Amniotic stem cell (primary cell): ENCODE data around the gene PEX11B.
A peak's percentile ranks its signal among the peaks of the same experiment; 100 is the strongest.
"Not testable (repeated sequence)": the region's sequence is repeated elsewhere in the genome, so short reads cannot be mapped to it uniquely, and the experiment has no call there.

ENCODE experiments used
- DNase-seq: peaks from one replicate; lab custom pipeline; 2025; lab: John Stamatoyannopoulos, UW

Gene PEX11B

DNA sequence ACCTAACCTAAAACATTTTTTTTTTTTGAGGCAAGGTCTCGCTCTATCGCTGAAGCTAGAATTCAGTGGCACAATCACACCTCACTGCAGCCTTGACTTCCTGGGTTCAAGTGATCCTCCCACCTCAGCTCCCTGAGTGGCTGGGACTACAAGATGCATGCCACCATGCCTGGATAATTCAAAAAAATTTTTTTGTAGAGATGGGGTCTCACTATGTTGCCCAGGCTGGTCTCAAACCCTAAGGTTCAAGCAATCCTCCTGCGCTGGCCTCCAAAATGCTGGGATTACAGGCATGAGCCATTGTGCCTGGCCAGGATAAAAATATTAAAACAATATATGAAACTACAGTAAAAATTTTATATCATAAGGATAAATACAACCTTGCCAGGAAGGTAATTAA, 34.4 kb upstream of the PEX11B start:
- DNase-seq, result no peak

DNA sequence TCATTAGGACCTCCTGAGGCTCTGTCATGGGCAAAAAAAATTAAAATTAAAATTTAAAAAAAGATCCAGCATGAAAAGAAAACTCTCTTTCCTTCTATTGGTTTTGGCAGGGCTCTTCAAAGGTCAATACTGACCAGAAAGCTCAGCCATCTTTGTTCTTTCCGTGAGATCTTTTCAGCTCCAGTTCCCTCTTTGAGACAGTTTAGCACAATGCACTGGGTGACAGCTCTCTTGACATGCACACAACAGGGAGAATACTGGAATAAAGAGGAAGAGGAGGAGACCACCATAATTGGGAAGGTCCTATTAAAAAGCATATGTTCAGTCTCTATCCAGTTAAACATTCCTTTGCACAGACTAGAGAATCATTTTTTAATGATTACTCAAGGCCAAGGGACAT, 33.0 kb upstream of the PEX11B start:
- DNase-seq, result no peak

DNA sequence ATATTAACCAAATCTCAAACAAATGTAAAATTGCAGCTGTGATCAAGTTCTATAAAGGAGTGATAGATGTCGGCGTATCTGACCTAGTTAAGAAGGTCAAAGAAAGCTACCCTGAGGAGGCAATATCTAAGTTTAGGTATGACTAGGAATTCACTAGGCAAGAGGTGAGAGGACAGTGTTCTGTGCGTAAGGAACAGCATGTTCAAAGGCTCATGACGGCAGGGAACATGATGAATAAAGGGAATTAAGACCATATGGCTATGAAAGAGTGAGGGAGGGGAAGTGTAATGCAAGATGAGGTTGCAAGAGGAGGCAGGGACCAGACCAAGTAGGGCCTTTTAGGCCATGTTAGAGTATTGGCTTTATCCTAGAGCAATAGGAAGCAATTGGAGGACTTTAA, 30.7 kb upstream of the PEX11B start:
- no peak for DNase-seq

DNA sequence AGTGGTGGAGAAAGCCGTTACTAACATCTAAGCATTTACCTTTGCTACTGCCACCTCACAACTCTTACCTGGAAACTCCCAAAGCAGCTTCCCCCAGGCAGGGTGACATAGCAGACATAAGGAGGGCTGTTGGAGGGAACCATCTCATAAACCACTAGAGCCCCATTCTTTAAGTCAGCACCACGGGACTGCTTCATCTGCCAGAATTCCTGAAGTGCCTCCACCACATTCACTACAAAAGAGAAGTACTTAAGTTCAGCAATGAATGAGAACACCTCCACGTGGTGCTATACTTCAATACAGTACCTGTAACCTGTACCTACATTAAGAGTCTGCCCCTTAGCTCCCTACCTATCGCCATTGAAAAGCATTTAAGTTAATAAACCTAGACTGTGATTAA, 29.0 kb upstream of the PEX11B start:
- no peak for DNase-seq

DNA sequence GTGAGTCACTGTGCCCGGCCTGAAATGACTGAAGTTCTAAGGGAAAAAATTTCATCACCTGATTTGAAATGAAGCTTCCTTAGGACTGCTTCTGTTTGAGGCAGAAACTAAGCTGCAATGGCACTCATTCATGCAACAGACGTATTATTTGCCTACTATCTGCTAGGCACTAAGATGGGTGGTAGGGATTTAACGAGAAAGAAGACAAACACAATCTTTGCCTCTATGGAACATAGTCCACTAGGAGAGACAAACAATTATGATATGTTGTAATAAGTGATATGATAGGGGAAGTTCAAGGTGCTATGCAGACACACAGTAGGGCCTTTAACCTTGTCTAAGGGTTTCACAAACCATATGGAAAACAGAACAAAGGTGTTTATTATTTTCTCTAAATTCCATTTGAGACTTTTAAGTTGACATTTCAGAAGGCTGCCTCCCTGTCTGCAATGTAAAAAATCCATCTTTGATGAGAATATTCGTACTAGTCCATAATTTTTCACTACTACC, 28.0 kb upstream of the PEX11B start:
- DNase-seq, result no peak

DNA sequence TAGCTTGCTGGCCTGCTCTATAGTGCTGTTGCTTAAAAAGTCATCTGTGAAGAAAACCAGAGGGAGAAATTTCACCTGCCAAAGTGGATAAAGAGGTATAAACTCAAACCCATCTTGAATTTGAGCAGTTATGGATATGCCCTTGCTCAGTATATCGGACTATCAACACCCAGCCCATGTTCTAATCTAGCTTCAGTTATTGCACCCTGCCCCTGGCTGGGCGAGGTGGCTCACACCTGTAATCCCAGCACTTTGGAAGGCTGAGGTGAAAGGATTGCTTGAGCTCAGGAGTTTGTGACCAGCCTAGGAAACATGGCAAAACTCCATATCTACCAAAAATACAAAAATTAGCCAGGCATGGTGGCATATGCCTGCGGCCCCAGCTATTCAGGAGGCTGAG, 26.0 kb upstream of the PEX11B start:
- no peak for DNase-seq

DNA sequence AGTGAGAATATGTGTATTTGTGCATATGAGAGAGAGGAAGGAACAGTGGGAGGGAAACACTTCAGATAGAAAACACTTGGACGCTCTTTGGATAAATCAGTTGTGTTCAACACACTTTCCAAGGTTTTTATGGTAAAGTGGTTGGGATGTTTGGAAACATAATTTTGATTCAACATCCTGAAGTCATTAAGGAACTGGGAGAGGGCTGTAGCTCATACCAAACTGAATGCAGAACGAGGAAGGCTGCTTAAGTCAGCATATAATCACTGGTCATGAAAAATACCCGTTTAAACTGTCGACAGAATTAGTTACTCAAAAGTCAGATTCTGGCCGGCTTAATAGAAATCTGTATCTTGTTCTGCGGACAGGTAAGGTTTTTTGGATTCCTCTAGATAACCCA, 24.4 kb upstream of the PEX11B start:
- no peak for DNase-seq

DNA sequence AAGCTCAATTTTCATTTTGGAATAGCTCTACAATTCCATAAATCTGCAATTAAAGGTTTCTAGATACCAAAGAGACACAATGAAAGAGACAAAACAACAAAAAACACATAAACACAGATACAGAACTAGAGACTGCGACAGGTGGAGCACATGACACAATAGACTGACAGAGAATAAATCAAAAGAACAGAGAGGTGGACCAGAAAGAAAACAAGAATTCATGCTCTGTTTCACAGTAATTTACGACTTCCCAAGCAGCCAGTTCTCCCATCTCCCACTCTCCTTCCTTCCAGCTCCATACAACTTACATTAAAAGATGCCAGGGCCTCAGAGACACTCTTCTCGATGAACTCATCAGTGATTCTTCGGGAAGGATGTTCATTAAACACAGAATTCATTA, 23.9 kb upstream of the PEX11B start:
- no peak for DNase-seq

DNA sequence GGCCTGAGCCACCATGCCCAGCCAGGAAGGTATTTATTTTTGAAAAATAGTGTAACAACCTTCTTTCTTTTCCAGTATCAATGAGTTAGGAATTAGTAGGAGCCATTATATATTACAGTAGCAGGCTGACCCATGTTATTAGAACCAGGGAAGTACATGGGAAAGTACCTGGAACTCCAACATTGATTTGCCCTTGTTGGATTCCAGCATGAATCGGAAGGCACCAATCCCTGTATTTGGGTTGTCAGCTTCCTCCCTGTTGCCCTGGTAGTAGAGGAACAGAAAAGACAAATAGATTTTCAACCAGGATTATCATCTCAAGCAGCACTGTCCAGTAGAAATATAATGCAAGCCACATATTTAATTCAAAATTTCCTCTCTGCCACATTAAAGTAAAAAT, 18.9 kb upstream of the PEX11B start:
- DNase-seq, result no peak

DNA sequence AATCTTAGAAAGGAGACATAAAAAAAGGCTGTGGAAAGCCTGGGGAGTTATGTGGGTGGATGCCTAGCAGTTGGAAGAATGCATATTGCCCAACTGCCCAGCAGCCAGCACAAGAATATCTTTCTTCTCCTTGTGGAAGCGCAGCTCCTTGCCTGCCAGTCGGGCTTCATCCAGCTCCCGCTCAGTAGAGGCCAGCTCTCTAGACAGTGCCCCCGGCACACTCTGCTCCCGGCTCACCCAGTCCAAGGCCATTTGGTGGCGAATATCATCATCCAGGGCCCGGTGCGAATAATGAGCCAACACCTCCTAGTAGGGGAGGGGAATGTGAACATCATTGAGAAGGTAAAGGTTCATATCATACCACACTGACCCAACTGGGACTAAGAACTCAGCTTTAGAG, 17.7 kb upstream of the PEX11B start:
- no peak for DNase-seq

DNA sequence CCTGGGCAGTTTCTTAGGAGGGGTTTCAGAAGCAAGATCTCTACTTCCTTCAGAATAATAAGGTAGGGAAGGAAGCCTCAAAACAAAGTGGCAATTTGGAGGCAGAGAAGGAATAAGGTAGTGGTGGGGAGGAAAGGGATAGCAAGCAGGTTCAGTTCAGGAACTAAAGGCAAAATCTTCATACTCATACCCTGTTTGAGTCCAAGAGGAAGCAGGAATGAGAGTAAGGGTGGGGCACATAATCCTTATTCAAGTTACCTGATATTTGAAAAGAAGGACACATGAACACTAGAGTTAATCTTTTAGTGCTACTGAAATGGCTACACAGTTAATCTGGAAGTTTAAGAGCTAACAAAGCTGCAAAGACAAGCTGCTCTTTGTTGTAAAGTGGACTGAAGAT, 17.2 kb upstream of the PEX11B start:
- no peak for DNase-seq

DNA sequence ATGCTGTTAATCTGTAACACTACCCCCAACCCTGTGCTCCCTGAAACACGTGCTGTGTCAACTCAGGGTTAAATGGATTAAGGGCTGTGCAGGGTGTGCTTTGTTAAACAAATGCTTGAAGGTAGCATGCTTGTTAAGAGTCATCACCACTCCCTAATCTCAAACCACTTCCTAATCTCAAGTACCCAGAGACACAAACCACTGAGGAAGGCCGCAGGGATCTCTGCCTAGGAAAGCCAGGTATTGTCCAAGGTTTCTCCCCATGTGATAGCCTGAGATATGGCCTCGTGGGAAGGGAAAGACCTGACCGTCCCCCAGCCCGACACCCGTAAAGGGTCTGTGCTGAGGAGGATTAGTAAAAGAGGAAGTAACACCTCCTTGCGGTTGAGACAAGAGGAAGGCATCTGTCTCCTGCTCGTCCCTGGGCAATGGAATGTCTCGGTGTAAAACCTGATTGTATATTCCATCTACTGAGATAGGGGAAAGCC, 14.0 kb upstream of the PEX11B start:
- DNase-seq, result not testable (repeated sequence)

DNA sequence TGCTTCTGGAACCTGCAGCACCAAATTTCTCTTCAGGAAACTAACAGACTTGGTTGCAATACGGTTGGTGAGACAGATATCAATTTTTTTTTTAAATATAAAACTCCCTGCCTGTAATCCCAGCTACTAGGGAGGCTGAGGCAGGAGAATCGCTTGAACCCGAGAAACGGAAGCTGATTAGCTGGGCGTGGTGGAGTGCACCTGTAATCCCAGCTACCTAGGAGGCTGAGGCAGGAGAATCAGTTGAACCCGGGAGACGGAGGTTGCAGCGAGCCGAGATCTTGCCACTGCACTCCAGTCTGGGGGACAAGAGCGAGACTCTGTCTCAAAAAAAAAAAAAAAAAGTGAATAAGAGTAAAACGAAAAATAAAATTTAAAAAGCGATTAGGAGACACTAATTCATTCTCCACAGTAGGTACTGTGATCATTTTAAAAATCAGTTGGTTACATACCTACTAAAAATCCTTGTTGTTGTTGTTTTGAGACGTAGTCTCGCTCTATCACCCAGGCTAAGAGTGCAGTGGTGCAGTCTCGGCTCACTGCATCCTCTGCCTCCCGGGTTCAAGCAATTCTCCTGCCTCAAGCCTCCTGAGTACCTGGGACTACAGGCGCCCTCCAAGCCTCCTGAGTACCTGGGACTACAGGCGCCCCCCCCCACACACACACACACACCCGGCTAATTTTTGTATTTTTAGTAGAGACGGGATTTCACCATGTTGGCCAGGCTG, 9.6 kb upstream of the PEX11B start:
- no peak for DNase-seq

DNA sequence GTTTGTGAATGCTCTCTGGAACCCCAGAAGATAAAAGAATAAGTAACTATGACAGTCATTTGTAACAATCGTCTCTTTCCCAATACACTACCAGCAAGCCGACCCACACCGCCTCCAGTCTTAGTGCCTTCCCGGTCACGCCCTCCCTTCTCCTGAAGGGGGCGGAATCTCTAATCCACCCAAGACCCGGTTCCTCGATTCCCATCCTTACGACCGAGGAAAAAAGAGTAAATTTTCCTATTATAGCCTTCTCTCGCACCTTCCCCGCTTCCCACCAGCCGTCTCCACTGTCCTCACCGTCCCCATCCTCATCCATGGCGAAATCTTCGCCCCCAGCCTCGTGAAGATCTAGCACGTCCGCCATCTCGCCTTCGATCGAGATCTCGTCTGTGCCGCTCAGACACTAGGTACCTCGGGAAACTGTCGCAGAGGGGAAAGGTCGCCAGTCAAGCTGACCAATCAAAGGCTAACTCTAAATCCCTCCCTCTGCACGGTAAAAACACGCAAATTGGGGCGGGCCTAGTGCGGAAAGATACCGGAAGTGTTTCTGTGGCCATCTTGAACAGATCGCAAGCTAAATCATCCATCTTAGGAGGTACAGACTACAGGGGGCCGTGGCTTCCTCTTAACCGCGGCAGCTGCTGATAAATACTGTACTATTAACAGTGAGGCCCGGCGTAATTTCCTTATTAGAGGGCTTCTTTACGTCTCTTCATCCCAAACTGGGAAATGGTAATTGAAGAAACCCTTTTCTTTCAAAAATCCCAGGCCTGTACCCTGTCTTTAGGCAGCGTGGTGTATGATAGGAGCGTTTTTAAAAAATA, 8.8 kb upstream of the PEX11B start, which contains the start of gene RBM8A:
RBM8A (minus strand) TSS at position 422 of the 824 bp plus-strand sequence; CDS start at position 364, 58 bp downstream.
- DNase-seq, result peak; percentile 93

DNA sequence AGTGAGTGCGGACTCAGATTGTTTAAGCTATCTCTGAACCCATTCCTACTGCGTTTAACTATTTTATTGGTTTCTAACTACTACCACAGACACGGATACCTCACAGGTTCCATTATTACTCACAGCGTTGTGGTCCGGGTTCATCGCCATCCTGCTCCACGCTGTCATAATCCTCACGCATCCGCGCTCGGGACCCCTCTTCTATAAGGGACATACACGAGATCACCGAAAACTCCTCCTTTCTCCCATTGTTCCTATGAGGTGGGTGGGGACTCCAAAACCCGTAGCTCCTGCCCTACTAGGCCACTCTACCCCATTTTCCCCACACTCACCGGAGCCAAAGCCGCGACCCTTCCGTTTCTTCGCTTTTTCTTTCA, 8.2 kb upstream of the PEX11B start:
- DNase-seq, result no peak

DNA sequence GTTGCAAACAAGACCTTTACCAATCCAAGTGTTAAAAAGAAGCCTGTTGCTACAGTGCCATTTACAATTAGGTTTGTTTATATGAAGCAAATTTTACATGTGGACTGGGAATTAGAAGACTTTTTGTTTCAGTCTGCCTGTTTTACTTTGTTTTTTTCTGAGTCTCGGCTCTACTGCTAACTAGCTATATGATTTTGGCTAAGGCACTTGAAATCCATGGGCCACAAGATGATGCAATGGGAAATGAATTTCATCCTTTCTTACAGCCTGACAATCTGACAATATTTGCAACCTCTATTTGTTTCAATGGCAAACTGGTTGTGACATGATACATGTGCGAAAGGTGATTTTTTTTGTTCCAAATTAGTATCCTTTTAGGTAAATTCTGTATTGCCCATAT, 3.7 kb upstream of the PEX11B start:
- DNase-seq, result no peak

DNA sequence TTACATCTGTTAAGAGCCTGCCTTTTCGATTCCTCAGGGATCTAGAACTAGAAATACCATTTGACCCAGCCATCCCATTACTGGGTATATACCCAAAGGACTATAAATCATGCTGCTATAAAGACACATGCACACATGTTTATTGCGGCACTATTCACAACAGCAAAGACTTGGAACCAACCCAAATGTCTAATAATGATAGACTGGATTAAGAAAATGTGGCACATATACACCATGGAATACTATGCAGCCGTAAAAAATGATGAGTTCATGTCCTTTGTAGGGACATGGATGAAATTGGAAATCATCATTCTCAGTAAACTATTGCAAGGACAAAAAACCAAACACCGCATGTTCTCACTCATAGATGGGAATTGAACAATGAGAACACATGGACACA, 1.8 kb upstream of the PEX11B start:
- not testable (repeated sequence) for DNase-seq

DNA sequence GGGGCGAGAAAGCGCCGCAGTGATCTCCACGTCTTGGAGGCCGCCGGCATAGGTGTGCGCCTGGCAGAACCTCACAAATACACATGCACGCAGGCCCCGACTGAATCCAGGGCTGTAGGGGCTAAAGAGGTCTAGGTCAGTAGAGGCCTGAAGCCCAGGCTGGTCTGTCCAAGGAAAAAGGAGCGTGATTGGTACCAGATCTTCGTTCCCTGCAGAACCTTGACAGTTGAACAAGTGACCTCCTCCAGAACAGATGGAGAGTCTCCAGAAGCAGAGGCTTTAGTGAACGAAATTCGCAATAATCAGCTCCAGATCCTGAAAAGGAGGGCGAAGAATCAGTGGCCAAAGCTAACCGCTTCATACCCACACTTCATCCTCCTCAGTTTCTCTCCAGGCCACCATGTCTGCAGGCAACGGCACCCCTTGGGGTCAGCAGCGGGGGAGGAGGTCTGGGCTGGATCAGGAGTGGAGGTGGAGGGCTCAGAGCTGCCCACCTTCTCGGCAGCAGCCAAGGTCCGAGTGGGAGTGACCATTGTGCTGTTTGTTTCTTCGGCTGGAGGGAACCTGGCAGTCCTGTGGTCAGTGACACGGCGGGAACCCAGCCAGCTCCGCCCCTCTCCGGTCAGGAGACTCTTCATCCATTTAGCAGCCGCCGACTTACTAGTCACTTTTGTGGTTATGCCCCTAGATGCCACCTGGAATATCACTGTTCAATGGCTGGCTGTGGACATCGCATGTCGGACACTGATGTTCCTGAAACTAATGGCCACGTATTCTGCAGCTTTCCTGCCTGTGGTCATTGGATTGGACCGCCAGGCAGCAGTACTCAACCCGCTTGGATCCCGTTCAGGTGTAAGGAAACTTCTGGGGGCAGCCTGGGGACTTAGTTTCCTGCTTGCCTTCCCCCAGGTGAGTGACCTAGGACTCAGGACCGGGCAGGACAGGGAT, 749 bp upstream of the PEX11B start:
- DNase-seq, result no peak

DNA sequence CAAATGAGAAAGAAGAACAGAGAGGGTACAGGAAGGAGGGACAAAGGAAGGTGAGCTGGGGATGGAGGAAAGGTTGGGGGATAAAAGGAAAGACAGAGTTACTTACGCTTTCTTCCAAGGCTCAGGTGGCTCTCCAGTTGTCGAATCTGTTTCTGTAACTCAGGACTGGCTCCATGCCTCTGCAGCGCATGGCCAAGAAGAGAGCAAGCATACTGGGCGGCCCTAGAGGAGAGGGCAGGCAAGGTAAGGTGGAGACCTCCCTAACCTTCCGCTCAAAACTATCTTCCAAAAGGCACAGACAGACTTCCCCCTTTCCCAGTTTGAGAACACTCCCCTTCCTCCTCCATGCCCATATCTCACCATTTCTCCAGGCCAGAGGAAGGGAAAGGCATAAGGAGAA, 922 bp downstream of the PEX11B start:
- DNase-seq, result no peak

DNA sequence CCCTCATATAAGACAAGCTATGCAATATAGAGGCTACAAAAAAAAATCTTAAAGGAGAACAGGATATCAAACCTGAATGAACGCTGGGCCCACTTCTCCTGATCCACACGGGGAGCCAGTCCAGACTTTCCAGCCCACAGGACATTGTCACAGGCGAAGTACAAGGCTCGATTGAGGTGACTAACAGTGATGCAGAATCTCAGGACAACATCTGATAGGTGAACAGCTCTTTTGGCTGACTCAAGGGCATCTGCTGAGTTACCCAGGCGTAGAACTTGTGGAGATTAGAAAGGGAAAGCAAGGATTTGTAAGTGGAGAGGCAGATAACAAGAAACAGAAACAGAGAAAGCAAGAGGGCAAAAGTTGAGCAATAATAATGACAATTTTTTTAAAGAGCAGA, 1.8 kb downstream of the PEX11B start:
- no peak for DNase-seq

DNA sequence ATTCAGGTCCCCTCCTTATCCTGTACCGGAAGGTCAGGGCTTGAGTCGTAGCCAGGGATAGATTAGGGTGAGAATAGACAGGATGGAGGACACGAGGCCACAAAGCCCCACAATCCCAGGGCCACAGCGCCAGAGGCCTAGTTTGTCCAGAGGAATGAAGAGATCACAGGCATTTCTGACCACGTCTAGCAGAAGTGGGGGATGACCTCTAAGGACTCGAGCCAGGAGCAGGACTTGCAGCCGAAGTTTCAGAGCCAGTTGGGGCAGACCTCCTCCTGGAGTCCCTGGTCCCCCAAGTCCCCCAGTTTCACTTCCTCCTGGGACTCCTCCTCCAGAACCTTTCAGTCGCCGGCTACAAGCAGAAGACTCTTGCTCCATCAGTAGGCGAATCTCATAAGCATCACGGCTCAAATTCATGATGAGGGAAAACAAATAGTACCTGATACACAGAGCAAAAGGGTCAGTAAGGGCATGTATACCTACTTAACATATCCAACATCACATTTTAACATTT, 6.3 kb downstream of the PEX11B start:
- DNase-seq, result no peak

DNA sequence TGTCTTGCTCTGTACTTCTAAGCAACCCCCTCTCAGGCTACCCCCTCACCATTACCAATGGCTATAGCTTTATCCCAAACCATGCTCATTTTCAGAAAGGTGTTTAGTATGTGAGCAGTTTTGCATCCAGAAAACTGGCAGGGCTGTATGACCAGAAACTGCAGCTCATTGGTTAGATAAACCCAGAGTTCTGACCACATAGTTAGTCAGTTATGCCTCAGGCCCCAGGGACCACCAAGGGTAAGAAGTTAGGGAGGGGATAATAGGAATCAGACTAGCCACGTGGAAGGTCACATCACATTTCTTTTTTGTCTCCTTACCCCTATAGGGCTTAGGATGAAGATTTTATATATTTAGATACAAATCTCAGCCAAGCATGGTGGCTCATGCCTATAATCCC, 9.9 kb downstream of the PEX11B start:
- no peak for DNase-seq
